NCI-H1417 (cell line): ENCODE results near the gene JAML.

Experiments
- DNase-seq, 3 experiments: peaks; one replicate each; lab custom pipeline; 2025; lab: John Stamatoyannopoulos, UW

The JAML gene

DNA sequence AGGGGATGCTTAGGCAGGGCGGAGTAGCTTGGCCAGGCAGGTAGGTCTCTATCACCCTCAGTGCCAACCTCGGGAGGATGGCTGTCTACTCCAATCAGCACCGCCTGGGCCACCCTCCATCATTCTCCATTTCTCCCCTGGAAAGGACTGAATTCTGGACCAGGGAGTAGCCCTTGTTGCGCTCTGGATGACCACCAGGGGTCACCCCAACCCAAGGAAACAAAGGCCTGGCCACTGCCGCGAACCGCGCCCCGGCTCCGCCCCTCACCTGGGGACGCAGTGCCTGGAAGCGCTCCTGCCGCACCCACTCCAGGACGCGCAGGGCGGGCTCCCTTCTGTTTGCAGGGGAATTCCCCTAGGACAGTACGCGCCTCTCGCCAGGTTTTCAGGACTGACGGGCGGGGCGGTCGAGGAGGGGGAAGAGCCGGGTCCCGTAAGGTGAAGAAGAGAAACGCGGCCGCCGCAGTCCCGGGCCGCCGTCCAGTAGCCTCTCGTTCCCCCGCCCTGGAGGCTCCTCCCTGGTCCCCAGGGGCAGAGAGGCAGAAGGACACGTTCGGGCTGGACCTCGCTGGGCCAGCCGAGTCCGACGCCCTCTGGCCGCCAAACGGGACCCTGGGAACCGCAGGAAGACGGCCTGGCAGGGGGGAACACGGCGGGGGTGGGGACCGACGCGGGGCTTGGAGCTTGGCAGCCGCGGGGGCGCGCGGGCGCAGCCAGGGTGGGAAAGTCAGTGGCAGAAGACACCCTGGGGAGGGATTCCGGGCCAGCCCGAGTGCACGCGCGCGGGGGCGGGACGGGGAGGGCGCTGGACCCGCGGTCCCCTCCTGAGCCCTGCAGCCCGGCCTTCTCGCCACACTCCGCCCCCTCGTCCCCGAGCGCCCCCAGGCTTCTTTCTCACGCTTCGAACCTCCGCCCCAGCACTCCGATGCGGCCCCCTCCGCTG, 79.3 kb downstream of the JAML start:
- DNase-seq = peak; percentile 83 to 94 (median 88)

DNA sequence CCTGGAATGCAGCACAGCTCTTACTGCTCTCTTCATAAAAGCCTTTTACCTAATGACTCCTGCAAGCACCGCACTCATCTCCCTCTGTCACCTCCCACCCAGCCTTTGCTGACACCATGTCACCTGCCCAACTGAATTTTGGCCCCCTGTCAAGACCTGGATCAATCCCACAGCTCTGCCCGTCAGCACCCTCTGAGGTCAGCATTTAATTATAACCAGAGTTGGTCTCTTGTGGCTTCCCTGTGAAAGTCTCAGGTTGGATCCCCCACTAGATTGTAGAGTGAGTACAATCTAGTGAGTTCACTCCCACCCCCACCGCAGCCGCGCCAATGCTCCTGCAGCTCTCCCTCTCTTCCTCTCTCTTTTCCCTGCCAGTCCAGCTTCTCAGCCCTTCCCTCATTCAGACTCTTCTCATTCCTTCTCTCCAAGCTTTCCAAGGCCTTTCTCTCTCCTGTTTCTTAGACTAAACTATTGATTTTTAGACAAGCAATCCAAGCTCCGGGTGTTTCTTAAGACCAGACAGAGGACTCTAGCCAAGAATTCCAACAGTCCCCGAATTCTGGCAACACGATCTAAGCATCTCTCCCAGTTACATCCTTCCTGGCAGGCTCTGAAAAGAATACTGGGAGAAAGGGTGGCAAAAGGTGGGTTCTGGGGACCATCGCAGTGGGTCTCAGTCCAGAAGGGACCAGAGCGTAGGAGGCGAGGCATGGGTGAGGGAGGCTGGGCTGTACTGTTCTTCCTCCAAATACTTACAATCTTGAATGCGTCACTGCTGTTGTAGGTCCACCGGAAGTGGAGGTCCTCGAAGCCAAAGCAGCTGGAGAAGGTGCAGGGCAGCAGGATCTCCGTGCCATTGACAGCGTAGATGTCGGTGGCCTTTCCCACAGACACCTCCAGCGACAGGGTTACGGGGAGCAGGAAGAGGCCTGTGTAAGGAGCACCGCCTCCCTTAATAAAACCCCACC, 80.2 kb downstream of the JAML start:
- no peak for DNase-seq
